H1 (cell line): ENCODE measurements around the gene NLGN4X. TPM values are rescaled to one million over a fixed set of nuclear protein-coding genes. Genes with fewer than 3 reads are reported as not detected.

Experiments used
- ASH2L ChIP-seq: fragments of 200-600, 300-600 bp; sonication (generic); IDR thresholded peaks from one replicate; pipeline ENCODE4 v1.7.1; 2017; ENCODE audit warnings: low read length
- RFX5 ChIP-seq: IDR thresholded peaks from 2 replicates; pipeline ENCODE4 v1.6.1; 2011; ENCODE audit warnings: low read depth, low read length, improper control_type of control experiment, borderline replicate concordance
- SIX5 ChIP-seq: IDR thresholded peaks from 2 replicates; pipeline ENCODE4 v1.6.1; 2011; ENCODE audit warnings: mild to moderate bottlenecking, low read depth, low read length
- polyA plus RNA-seq, 7 experiments: library from polyadenylated mRNA; depleted of rRNA in 3 of 7; stranded (reverse) in 5 of 7; unstranded in 2 of 7; fragments of >200 nt in 5 of 7; fragments of 200-250 nt in 2 of 7; gene quantifications; 1 replicate in 5 of 7; 2 replicates in 1 of 7; 4 replicates in 1 of 7; pipeline versions ENCODE4 v1.2.1 to v1.2.3, GENCODE V29; 2011 to 2013; ENCODE audit warnings: missing spikeins in 2 of 7, mixed read lengths in 2 of 7
- total RNA-seq: library from RNA; stranded (reverse); fragmentation: NEBNext Ultra II Directional; extraction: Animal tissue kit (Norgen Biotek cat#: 25700); gene quantifications from 2 replicates; pipeline ENCODE4 v1.2.1, GENCODE V29; 2021

The NLGN4X gene
- total and polyA plus RNA-seq, 2 of the 8 experiments (the other 6 are each of a cell fraction or from before 2014, with no cell fraction given) = 104 to 124 TPM

GRCh38 chrX:6184900-6185515, 43.7 kb downstream of the NLGN4X start (continued):
- TF ChIP-seq RFX5 (no peak), ASH2L (no peak), SIX5 (no peak)
